Mesendoderm (in vitro differentiated cells): Measurements from ENCODE around the gene VRK2. TPM values are rescaled to one million over a fixed set of nuclear protein-coding genes. Genes with fewer than 3 reads are reported as not detected.

Source experiments
- DNase-seq: peaks from one replicate; pipeline ENCODE4 v3.0.0; 2013
- H2AK5ac ChIP-seq: 2 replicates; pipeline ENCODE4 v1.6.1; 2013; ENCODE audit warnings: low read length, inconsistent platforms
- H2BK120ac ChIP-seq: 2 replicates; pipeline ENCODE4 v1.6.1; 2013; ENCODE audit warnings: low read depth, mild to moderate bottlenecking, low read length, moderate library complexity, mixed read lengths
- H2BK15ac ChIP-seq: replicated peaks from 2 replicates; pipeline ENCODE4 v1.6.1; 2013; ENCODE audit warnings: low read depth, mild to moderate bottlenecking, moderate library complexity
- H2BK5ac ChIP-seq: 2 replicates; pipeline ENCODE4 v1.6.1; 2013; ENCODE audit warnings: low read length, inconsistent platforms
- H3K18ac ChIP-seq: 2 replicates; pipeline ENCODE4 v1.6.1; 2013; ENCODE audit warnings: mild to moderate bottlenecking, low read length, mixed read lengths
- H3K23ac ChIP-seq: one replicate; pipeline ENCODE4 v1.6.1; 2013; ENCODE audit warnings: low read length
- H3K27ac ChIP-seq: 2 replicates; pipeline ENCODE4 v1.5.1; 2013; ENCODE audit warnings: low read depth, mild to moderate bottlenecking, inconsistent platforms, low read length, moderate library complexity
- H3K27me3 ChIP-seq: 2 replicates; pipeline ENCODE4 v1.6.1; 2013; ENCODE audit warnings: low read length, control low read depth, mild to moderate bottlenecking, inconsistent platforms; ENCODE audit not compliant: insufficient read depth, poor library complexity
- H3K36me3 ChIP-seq: 2 replicates; pipeline ENCODE4 v1.6.1; 2013; ENCODE audit warnings: low read length, inconsistent platforms; ENCODE audit not compliant: control insufficient read depth, insufficient read depth
- H3K4ac ChIP-seq: one replicate; pipeline ENCODE4 v1.6.1; 2013; ENCODE audit warnings: low read depth, mild to moderate bottlenecking, low read length, moderate library complexity
- H3K4me1 ChIP-seq: 2 replicates; pipeline ENCODE4 v1.6.1; 2013; ENCODE audit warnings: low read depth, low read length, inconsistent platforms; ENCODE audit not compliant: control insufficient read depth
- H3K4me2 ChIP-seq: 2 replicates; pipeline ENCODE4 v1.6.1; 2013; ENCODE audit warnings: low read length
- H3K4me3 ChIP-seq: 2 replicates; pipeline ENCODE4 v1.5.1; 2013; ENCODE audit warnings: mild to moderate bottlenecking, low read length
- H3K56ac ChIP-seq: one replicate; pipeline ENCODE4 v1.6.1; 2013; ENCODE audit warnings: low read length
- H3K79me1 ChIP-seq: 2 replicates; pipeline ENCODE4 v1.6.1; 2013; ENCODE audit warnings: low read length, inconsistent platforms
- H3K79me2 ChIP-seq: 2 replicates; pipeline ENCODE4 v1.6.1; 2013; ENCODE audit warnings: mild to moderate bottlenecking, low read length; ENCODE audit not compliant: control insufficient read depth, insufficient read depth
- H3K9ac ChIP-seq: 2 replicates; pipeline ENCODE4 v1.6.1; 2013; ENCODE audit warnings: low read length, inconsistent platforms
- H4K5ac ChIP-seq: one replicate; pipeline ENCODE4 v1.6.1; 2013; ENCODE audit warnings: low read length
- H4K8ac ChIP-seq: one replicate; pipeline ENCODE4 v1.6.1; 2013; ENCODE audit warnings: low read depth, mild to moderate bottlenecking, control low read depth, low read length, moderate library complexity
- WGBS: extraction: QIAGEN DNeasy Blood & Tissue Kit; methylation state at CpG from one replicate; pipeline ENCODE4 v1.1.7; 2013; ENCODE audit warnings: low lambda C conversion rate, missing lambda C conversion rate; ENCODE audit not compliant: insufficient coverage; ENCODE audit errors: extremely low coverage; 5-methylcytosine and 5-hydroxymethylcytosine counted together
- polyA plus RNA-seq, 2 experiments: library from polyadenylated mRNA; stranded (reverse); fragments of 200-250 nt; gene quantifications; one replicate each; pipeline ENCODE4 v1.2.3, GENCODE V29; 2013

Gene VRK2
- 22.2 TPM for polyA plus RNA-seq (2013, experiment 1 of 2)
- polyA plus RNA-seq (2013, experiment 2 of 2) = 24.4 TPM

DNA sequence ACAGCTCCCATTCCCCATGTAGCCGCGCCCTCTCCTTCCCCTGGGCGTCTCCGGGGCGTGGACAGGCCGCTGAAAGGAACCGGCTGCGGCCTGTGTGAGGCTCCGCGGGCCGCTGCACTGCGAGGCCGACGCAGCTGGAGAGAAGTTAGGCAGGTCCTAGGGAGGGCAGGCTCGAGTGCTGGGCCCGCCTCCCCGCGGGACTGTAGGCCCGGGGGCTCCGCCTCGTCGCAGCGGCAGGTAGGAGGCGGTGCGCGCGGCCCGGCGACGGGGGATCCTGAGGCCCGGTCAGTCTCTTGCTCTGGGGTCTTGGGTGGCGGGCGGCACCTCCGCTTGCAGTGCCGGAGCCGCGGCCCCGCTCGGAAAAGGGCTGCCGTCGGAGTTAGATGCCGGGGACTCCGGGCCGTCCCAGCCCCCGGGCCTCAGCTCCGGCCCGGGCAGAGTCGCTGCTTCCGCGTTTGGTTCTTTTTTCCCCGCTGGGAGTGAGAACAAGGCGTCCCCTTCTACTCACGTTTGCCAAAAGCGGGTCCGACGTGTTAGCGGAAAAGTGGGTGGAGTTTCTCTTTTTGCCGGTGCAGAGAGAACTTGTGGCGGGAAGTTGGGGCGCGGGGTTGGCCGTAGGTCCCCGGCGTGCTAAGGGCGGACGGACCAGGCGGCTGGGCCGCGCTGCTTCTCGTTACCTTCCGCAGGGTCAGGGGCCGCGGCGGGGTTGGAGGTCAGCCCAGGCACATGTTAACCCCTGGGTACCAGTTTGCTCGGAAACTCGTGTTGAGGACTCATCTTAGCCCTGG is at the start of gene VRK2:
Gene VRK2, plus strand, starts transcription at position 222 of the 788 bp plus-strand sequence. CDS start 2,026 bp downstream, outside the sequence.
- Histone ChIP-seq H2BK5ac (no peak within 1 kb of the TSS), H4K8ac (peak within 1 kb of the TSS; percentile 39), H2BK15ac (no peak within 1 kb of the TSS), H3K36me3 (no peaks in the 10 kb centered on the region), H3K4me3 (peak within 1 kb of the TSS; percentile 72), H2BK120ac (no peak within 1 kb of the TSS), H3K4me1 (peaks cover 1% of the 10 kb centered on the region), H3K18ac (peak within 1 kb of the TSS; percentile 84), H4K5ac (no peak within 1 kb of the TSS), H3K79me2 (no peaks in the 10 kb centered on the region), H3K9ac (peak within 1 kb of the TSS; percentile 84), H3K27ac (peak within 1 kb of the TSS; percentile 77), H3K4me2 (peak within 1 kb of the TSS; percentile 66), H3K56ac (peak within 1 kb of the TSS; percentile 98), H3K27me3 (no peaks in the 10 kb centered on the region), H3K4ac (no peak within 1 kb of the TSS), H3K79me1 (no peaks in the 10 kb centered on the region), H2AK5ac (no peak within 1 kb of the TSS), H3K23ac (no peak within 1 kb of the TSS)
- peak; percentile 98 for DNase-seq
- no CpG with 5 or more reads among the region's 76 CpGs for WGBS

DNA sequence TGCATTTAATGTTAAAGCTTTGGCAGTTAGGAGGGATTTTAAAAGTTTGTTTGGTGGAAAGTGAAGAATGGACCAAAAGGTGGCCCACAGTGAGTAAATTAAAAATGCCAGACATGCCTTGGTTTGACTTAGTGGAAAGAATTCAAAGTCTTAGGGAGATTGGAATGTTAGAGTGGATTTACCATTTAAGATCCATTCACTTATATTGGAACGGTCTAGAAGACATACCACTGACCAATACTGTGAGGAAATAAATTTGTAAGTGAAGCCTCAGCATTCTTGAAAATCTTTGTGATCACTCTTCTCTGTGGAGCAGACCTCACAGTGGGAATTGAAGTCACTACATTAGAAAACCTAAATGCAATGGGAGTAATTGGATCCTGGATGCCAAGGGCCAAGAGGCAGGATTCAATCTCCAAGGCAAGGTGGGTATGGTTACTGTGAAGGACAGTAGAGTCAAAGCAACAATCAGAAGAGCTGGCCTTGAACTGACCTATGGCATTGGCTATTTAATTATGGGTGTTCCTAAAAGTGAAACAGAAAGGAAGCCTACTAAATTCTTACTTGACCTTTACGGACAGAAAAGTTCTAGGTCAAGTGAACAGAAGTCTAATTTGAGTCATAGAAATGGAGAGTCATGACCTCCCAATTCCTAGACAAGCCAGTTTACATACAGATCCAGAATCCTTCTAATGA is 40.2 kb upstream of the VRK2 start:
- H2BK5ac ChIP-seq = no peak overlapping the region
- no peaks in the 10 kb centered on the region for H3K79me1 ChIP-seq
- H3K23ac ChIP-seq = no peak overlapping the region
- no peak overlapping the region for H3K4ac ChIP-seq
- DNase-seq = no peak
- no peak overlapping the region for H2BK15ac ChIP-seq
- H3K27me3 ChIP-seq = no peaks in the 10 kb centered on the region
- H4K5ac ChIP-seq = no peak overlapping the region
- no CpG with 5 or more reads among the region's 2 CpGs for WGBS
- H3K9ac ChIP-seq = no peak overlapping the region
- H3K4me2 ChIP-seq = no peak overlapping the region
- no peak overlapping the region for H4K8ac ChIP-seq
- H2AK5ac ChIP-seq = no peak overlapping the region
- H3K56ac ChIP-seq = no peak overlapping the region
- no peak overlapping the region for H3K4me3 ChIP-seq
- H3K18ac ChIP-seq = no peak overlapping the region
- no peaks in the 10 kb centered on the region for H3K79me2 ChIP-seq
- H3K27ac ChIP-seq = no peak overlapping the region
- H3K36me3 ChIP-seq = no peaks in the 10 kb centered on the region
- H3K4me1 ChIP-seq = no peaks in the 10 kb centered on the region
- no peak overlapping the region for H2BK120ac ChIP-seq

- WGBS = no CpG with 5 or more reads among the region's 1 CpG
These were observed 39.7 kb upstream of the VRK2 start for GRCh38 chr2:58006952-58007284.

GRCh38 chr2:58010599-58010998 is 36.0 kb upstream of the VRK2 start:
- Histone ChIP-seq H3K4me1 (no peaks in the 10 kb centered on the region), H3K27ac (no peak overlapping the region), H2BK5ac (no peak overlapping the region), H2BK15ac (no peak overlapping the region), H4K8ac (no peak overlapping the region), H4K5ac (no peak overlapping the region), H2BK120ac (no peak overlapping the region), H2AK5ac (no peak overlapping the region), H3K9ac (no peak overlapping the region), H3K4me2 (no peak overlapping the region), H3K4ac (no peak overlapping the region), H3K18ac (no peak overlapping the region), H3K4me3 (no peak overlapping the region), H3K56ac (no peak overlapping the region), H3K79me1 (no peaks in the 10 kb centered on the region), H3K36me3 (no peaks in the 10 kb centered on the region), H3K27me3 (no peaks in the 10 kb centered on the region), H3K23ac (no peak overlapping the region), H3K79me2 (no peaks in the 10 kb centered on the region)
- no CpG with 5 or more reads among the region's 1 CpG for WGBS
- peak; percentile 60 for DNase-seq

More at GRCh38 chr2:58006952-58007284, 39.7 kb upstream of the VRK2 start:
- H3K4me3 ChIP-seq = no peak overlapping the region
- no peak overlapping the region for H2BK15ac ChIP-seq
- no peak overlapping the region for H3K56ac ChIP-seq
- H3K4ac ChIP-seq = no peak overlapping the region
- no peaks in the 10 kb centered on the region for H3K79me1 ChIP-seq
- no peak overlapping the region for H4K8ac ChIP-seq
- no peak overlapping the region for H3K4me2 ChIP-seq
- no peak overlapping the region for H4K5ac ChIP-seq
- no peak overlapping the region for H2BK5ac ChIP-seq
- H3K36me3 ChIP-seq = no peaks in the 10 kb centered on the region
- H3K18ac ChIP-seq = no peak overlapping the region
- DNase-seq = no peak
- H3K27ac ChIP-seq = no peak overlapping the region
- H3K9ac ChIP-seq = no peak overlapping the region
- H2BK120ac ChIP-seq = no peak overlapping the region
- no peak overlapping the region for H3K23ac ChIP-seq
- H2AK5ac ChIP-seq = no peak overlapping the region
- no peaks in the 10 kb centered on the region for H3K79me2 ChIP-seq
- H3K27me3 ChIP-seq = no peaks in the 10 kb centered on the region
- H3K4me1 ChIP-seq = no peaks in the 10 kb centered on the region

DNA sequence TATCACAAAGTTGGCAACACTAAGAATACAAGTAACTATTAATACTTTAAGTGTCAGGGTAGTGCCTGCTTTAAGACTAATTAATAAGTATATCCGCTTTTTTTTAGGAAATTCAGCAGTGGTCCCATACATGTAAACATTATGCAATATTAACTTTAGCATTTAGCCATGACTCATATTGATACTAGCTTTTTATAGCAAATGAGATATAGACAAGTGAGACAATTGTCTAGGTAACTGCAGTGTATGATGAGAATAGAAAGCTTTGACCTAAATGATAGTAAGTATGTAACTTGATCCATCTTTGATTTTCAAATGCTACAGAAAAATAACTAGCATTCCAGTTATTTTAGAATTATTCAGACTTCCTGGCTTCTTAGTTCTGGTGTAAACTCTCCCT is 27.4 kb upstream of the VRK2 start:
- no CpG with 5 or more reads among the region's 1 CpG for WGBS
- no peaks in the 10 kb centered on the region for H3K79me1 ChIP-seq
- H3K27me3 ChIP-seq = no peaks in the 10 kb centered on the region
- no peak overlapping the region for H2BK15ac ChIP-seq
- no peak overlapping the region for H3K27ac ChIP-seq
- H3K4me2 ChIP-seq = no peak overlapping the region
- H3K56ac ChIP-seq = no peak overlapping the region
- H2BK120ac ChIP-seq = no peak overlapping the region
- H4K8ac ChIP-seq = no peak overlapping the region
- H3K36me3 ChIP-seq = no peaks in the 10 kb centered on the region
- no peak for DNase-seq
- H3K4me1 ChIP-seq = no peaks in the 10 kb centered on the region
- no peak overlapping the region for H3K23ac ChIP-seq
- H4K5ac ChIP-seq = no peak overlapping the region
- H3K79me2 ChIP-seq = no peaks in the 10 kb centered on the region
- H3K4me3 ChIP-seq = no peak overlapping the region
- no peak overlapping the region for H2BK5ac ChIP-seq
- no peak overlapping the region for H3K18ac ChIP-seq
- no peak overlapping the region for H3K4ac ChIP-seq
- H3K9ac ChIP-seq = no peak overlapping the region
- no peak overlapping the region for H2AK5ac ChIP-seq
